K562 (cell line): ENCODE data around the gene SMIM3. TPM values are rescaled to one million over a fixed set of nuclear protein-coding genes. Genes with fewer than 3 reads are reported as not detected.

Experiments
- ATAC-seq: fragments of 200-7000 bp; cut with Tn5 transposase; 3 replicates; pipeline ENCODE4 v1.9.1; 2020; ENCODE audit warnings: moderate library complexity
- BruUV-seq: library from RNA; stranded (reverse); fragments of 400-500 nt; replicated peaks from 2 replicates; lab custom pipeline; 2021; lab: Mats Ljungman, UMichigan
- CTCF ChIA-PET: fragments of 300-600 bp; formaldehyde crosslinking; extraction: SDS; loops from one replicate; lab custom pipeline; 2021; ENCODE audit warnings: low intra/inter-chr PET ratio; lab: Yijun Ruan, JAX
- POLR2A ChIA-PET: fragments of 300-600, 350-650 bp; sonication (Branson Sonifier 250); formaldehyde crosslinking; extraction: SDS; loops from one replicate; lab custom pipeline; 2021; ENCODE audit warnings: antibody characterized with exemption, inconsistent platforms; lab: Yijun Ruan, JAX
- DNase-seq, 4 experiments: peaks; one replicate each; pipeline versions ENCODE4 v3.0.0 to v3.0.0-alpha.2; 2011 to 2018; ENCODE audit warnings: low spot score in 3 of 4, mixed read lengths in 3 of 4; ENCODE audit errors: extremely low read depth in 1 of 4
- FAIRE-seq: peaks from 2 replicates; lab custom pipeline; 2011; peaks lifted over from hg19 to GRCh38; lab: Jason Lieb, UNC
- H2AFZ ChIP-seq: 2 replicates; pipeline ENCODE4 v1.6.0; 2011; ENCODE audit warnings: low read depth, low read length, control low read depth, inconsistent platforms
- H3K27ac ChIP-seq: fragments of 200-600 bp; 3 replicates; pipeline ENCODE4 v1.8.0; 2011; ENCODE audit warnings: low read depth, mild to moderate bottlenecking, control low read depth, inconsistent platforms, low read length, moderate library complexity, mixed read lengths; ENCODE audit errors: extremely low read depth
- H3K27me3 ChIP-seq, 2 experiments: fragments of 300-600 bp in 1 of 2; 2 replicates in 1 of 2; 3 replicates in 1 of 2; pipeline versions ENCODE4 v1.6.0 to v1.8.0; 2011; ENCODE audit warnings: inconsistent platforms in 2 of 2, low read length in 2 of 2, mild to moderate bottlenecking in 1 of 2, mixed read lengths in 1 of 2, moderate library complexity in 1 of 2; ENCODE audit not compliant: control insufficient read depth in 2 of 2, insufficient read depth in 2 of 2
- H3K36me3 ChIP-seq: fragments of 300-600 bp; 3 replicates; pipeline ENCODE4 v1.8.0; 2011; ENCODE audit warnings: mild to moderate bottlenecking, low read length, inconsistent platforms; ENCODE audit not compliant: control insufficient read depth, insufficient read depth
- H3K4me1 ChIP-seq, 2 experiments: fragments of 200-600 bp in 1 of 2; replicated peaks in 1 of 2; 2 replicates in 1 of 2; 3 replicates in 1 of 2; pipeline versions ENCODE4 v1.5.1 to v1.8.0; 2011; ENCODE audit warnings: inconsistent platforms in 2 of 2, low read length in 2 of 2, mild to moderate bottlenecking in 1 of 2, mixed read lengths in 1 of 2, moderate library complexity in 1 of 2; ENCODE audit not compliant: control insufficient read depth in 2 of 2, insufficient read depth in 2 of 2
- H3K4me2 ChIP-seq: 2 replicates; pipeline ENCODE4 v1.6.1; 2011; ENCODE audit warnings: low read length, control low read depth, inconsistent platforms, mixed read lengths; ENCODE audit not compliant: insufficient read depth
- H3K4me3 ChIP-seq: fragments of 200-600 bp; sonication (generic), shearing (Covaris generic); 2 replicates; pipeline ENCODE4 v1.5.1; 2016; ENCODE audit warnings: control low read depth, inconsistent platforms
- H3K79me2 ChIP-seq: fragments of 200-600 bp; 3 replicates; pipeline ENCODE4 v1.8.0; 2011; ENCODE audit warnings: low read length, inconsistent platforms; ENCODE audit not compliant: control insufficient read depth, insufficient read depth
- H3K9ac ChIP-seq, 2 experiments: 2 replicates each; pipeline versions ENCODE4 v1.6.0 to v1.6.1; 2011; ENCODE audit warnings: low read depth in 2 of 2, low read length in 2 of 2, control low read depth in 1 of 2, inconsistent platforms in 1 of 2, mild to moderate bottlenecking in 1 of 2, mixed read lengths in 1 of 2; ENCODE audit not compliant: insufficient read depth in 1 of 2
- H3K9me1 ChIP-seq: one replicate; pipeline ENCODE4 v1.6.0; 2011; ENCODE audit warnings: inconsistent platforms, mild to moderate bottlenecking, low read length, moderate library complexity; ENCODE audit not compliant: control insufficient read depth, insufficient read depth
- H3K9me3 ChIP-seq: replicated peaks from 2 replicates; pipeline ENCODE4 v1.5.1; 2011; ENCODE audit warnings: low read depth, low read length, inconsistent platforms; ENCODE audit not compliant: control insufficient read depth, insufficient read depth
- H4K20me1 ChIP-seq: replicated peaks from 2 replicates; pipeline ENCODE4 v1.6.1; 2011; ENCODE audit warnings: low read length, inconsistent platforms, mixed read lengths; ENCODE audit not compliant: control insufficient read depth, insufficient read depth
- BACH1 ChIP-seq: fragments of 200-800 bp; sonication (Bioruptor generic); IDR thresholded peaks from 2 replicates; pipeline ENCODE4 v1.6.1; 2016; ENCODE audit warnings: missing genetic modification characterization, missing compliant biosample characterization
- CREM ChIP-seq: IDR thresholded peaks from 2 replicates; pipeline ENCODE4 v1.6.1; 2014; ENCODE audit warnings: antibody characterized with exemption, low read depth
- LARP7 ChIP-seq: fragments of 450-650 bp; IDR thresholded peaks from 2 replicates; pipeline ENCODE4 v1.6.1; 2016
- REST ChIP-seq, 2 experiments: fragments of 450-650 bp; formaldehyde crosslinking in 1 of 2; IDR thresholded peaks; 2 replicates each; pipeline versions ENCODE4 v1.4.0 to v1.6.1; 2014 to 2020; ENCODE audit warnings: mild to moderate bottlenecking in 2 of 2, borderline replicate concordance in 1 of 2, low read depth in 1 of 2
- THRB ChIP-seq: fragments of 450-650 bp; formaldehyde crosslinking; conservative IDR thresholded peaks from 2 replicates; pipeline ENCODE4 v1.4.0; 2022; ENCODE audit warnings: mild to moderate bottlenecking, missing genetic modification characterization
- ZBTB11 ChIP-seq, 3 experiments: fragments of 200-800 bp in 1 of 3; fragments of 250-450 bp in 1 of 3; fragments of 450-650 bp in 1 of 3; sonication (Bioruptor Pico) in 1 of 3; sonication (Bioruptor generic) in 1 of 3; formaldehyde crosslinking in 1 of 3; IDR thresholded peaks; 2 replicates each; pipeline versions ENCODE4 v1.6.1 to v1.8.0; 2016 to 2022; ENCODE audit warnings: mild to moderate bottlenecking in 2 of 3, missing genetic modification characterization in 2 of 3, missing compliant biosample characterization in 1 of 3, moderate library complexity in 1 of 3
- WGBS: fragments of 100-300 bp; shearing (Covaris generic); methylation state at CpG from one replicate; pipeline ENCODE4 v1.1.6; 2016; ENCODE audit warnings: low coverage, mixed read lengths; ENCODE audit not compliant: insufficient coverage; ENCODE audit errors: missing lambda C conversion rate; 5-methylcytosine and 5-hydroxymethylcytosine counted together
- in situ Hi-C: fragments of 300-500 bp; cut with MboI; formaldehyde crosslinking; loops from 4 replicates; pipeline ENCODE4 v1.15.0; 2018; ENCODE audit warnings: inconsistent platforms, mixed read lengths
- intact Hi-C: fragments of 100-400 bp; cut with micrococcal nuclease; formaldehyde crosslinking; loops from 2 replicates; pipeline ENCODE4 v1.14.2; 2022
- polyA plus RNA-seq, 8 experiments: library from polyadenylated mRNA; depleted of rRNA in 4 of 8; stranded (reverse) in 5 of 8; unstranded in 3 of 8; fragments of >200 nt; fragmentation: Nextera tagmentation in 2 of 8; fragmentation: Illumina TruSeq in 1 of 8; extraction: Ambion mirVana in 2 of 8; extraction: Trizol in 1 of 8; gene quantifications; 2 replicates each; pipeline versions ENCODE4 v1.2.1 to v1.2.3, GENCODE V29; 2011 to 2014; ENCODE audit warnings: inconsistent platforms in 1 of 8, missing spikeins in 1 of 8
- total RNA-seq, 7 experiments: library from RNA; depleted of rRNA in 6 of 7; stranded (reverse); fragments of >200 nt in 6 of 7; fragmentation: Illumina TruSeq in 2 of 7; extraction: Trizol in 2 of 7; gene quantifications; 2 replicates each; pipeline versions ENCODE4 v1.2.1 to v1.2.3, GENCODE V29; 2011 to 2021; ENCODE audit warnings: low replicate concordance in 1 of 7

SMIM3 gene
- total and polyA plus RNA-seq, 9 of the 15 experiments (the other 6 are each of a cell fraction or from before 2014, with no cell fraction given) = 4.1 to 27.7 (median 13.6) TPM

GRCh38 chr5:150778088-150778516 lies 455 bp upstream of the SMIM3 start:
- Histone ChIP-seq H3K4me2 (peak overlapping the region; percentile 86), H3K27me3 (no peaks in the 10 kb centered on the region), H3K9ac (peak overlapping the region; percentile 66 to 90), H3K4me1 (peaks cover 27 to 31% of the 10 kb centered on the region in 2 experiments), H3K9me3 (no peaks in the 10 kb centered on the region), H3K36me3 (no peaks in the 10 kb centered on the region), H3K4me3 (peak overlapping the region; percentile 72), H2AFZ (peak overlapping the region; percentile 99), H3K27ac (peak overlapping the region; percentile 72), H3K9me1 (no peaks in the 10 kb centered on the region), H3K79me2 (peaks cover 9% of the 10 kb centered on the region; the same call in 1 of the 3 replicates), H4K20me1 (no peaks in the 10 kb centered on the region)
- DNase-seq = peak in 1 of 4 experiments; percentile 29
- peak; percentile 41 for ATAC-seq
- TSS peak; percentile 43 for BruUV-seq
- ChIA-PET CTCF (interaction anchor here (1.3 kb wide), 1 partner anchor 217 kb away, joined by 5 read pairs; no protein-coding TSS in a partner anchor), POLR2A (interaction anchor here (1.1 to 1.6 kb wide), 4 partner anchors 11 to 328 kb away, joined by 3 to 6 read pairs (median 5); partner anchors contain the start of genes DCTN4 and RPS14)
- in situ Hi-C loops (no loop called here), intact Hi-C loops (loop anchor here (2.0 to 10.0 kb wide), 4 partner anchors 15 to 323 kb away; partner anchors contain the start of gene RBM22)
- FAIRE-seq = peak; percentile 69
- WGBS = 19% methylated on average over 7 of the region's 7 CpGs
- TF ChIP-seq BACH1 (tag) (0 out of 2 replicates have a peak, but pooled peaks have one; percentile 8), REST (IDR thresholded peaks at IDR 0.05; ENCODE audit: borderline replicate concordance) (no peak), REST (CRISPR knock-in tag; IDR thresholded peaks at IDR 0.05; ENCODE audit: low read depth) (0 out of 2 replicates have a peak, but pooled peaks have one; percentile 19), LARP7 (no peak), THRB (CRISPR knock-in tag) (0 out of 2 replicates have a peak, but pooled peaks have one; percentile 65), CREM (no peak), ZBTB11 (CRISPR knock-in tag; IDR thresholded peaks at IDR 0.05) (0 out of 6 replicates have a peak, but pooled peaks of 1 of the 3 experiments have one; percentile 0)
